NB4 (cell line): ENCODE measurements around the gene MPRIP.

ENCODE experiments used
- CTCF ChIP-seq: IDR thresholded peaks from one replicate; pipeline ENCODE4 v1.5.1; 2012; ENCODE audit warnings: low read depth, low read length
- MYC ChIP-seq: IDR thresholded peaks from 2 replicates; pipeline ENCODE4 v1.6.1; 2011; ENCODE audit warnings: low read depth, low read length
- POLR2A ChIP-seq: IDR thresholded peaks from 2 replicates; pipeline ENCODE4 v1.6.1; 2011; ENCODE audit warnings: mild to moderate bottlenecking; ENCODE audit not compliant: insufficient read length; ENCODE audit errors: extremely low read depth

- no peak for TF ChIP-seq CTCF
- no peak for TF ChIP-seq POLR2A
- TF ChIP-seq MYC: no peak
These were observed 76.1 kb downstream of the MPRIP start for GRCh38 chr17:17118399-17118798.
